NCI-H2029 treated with DMSO at 0.1 percent for 48 hours (cell line): ENCODE data around the gene GTPBP1.
A peak's percentile ranks its signal among the peaks of the same experiment; 100 is the strongest.

ENCODE experiments used
- DNase-seq: peaks from one replicate; lab custom pipeline; 2025; lab: John Stamatoyannopoulos, UW

The GTPBP1 gene

DNA sequence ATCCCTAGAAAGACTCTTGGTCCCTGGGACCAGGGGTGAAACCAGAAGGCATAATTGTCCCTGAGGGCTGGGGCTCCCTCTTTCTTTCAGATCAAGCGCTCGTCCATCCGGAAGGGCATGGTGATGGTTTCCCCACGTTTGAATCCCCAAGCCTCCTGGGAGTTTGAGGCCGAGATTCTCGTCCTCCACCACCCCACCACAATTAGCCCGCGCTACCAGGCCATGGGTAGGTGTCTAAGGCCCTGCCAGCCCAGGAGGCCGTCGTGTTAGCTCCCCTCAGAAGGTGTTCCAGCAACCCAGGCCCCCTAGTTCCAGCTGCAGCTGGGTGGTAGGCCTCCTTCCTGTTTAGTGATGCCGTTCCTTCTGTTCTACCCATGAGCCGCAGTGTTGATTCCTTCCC lies 21.4 kb downstream of the GTPBP1 start:
- no peak for DNase-seq

DNA sequence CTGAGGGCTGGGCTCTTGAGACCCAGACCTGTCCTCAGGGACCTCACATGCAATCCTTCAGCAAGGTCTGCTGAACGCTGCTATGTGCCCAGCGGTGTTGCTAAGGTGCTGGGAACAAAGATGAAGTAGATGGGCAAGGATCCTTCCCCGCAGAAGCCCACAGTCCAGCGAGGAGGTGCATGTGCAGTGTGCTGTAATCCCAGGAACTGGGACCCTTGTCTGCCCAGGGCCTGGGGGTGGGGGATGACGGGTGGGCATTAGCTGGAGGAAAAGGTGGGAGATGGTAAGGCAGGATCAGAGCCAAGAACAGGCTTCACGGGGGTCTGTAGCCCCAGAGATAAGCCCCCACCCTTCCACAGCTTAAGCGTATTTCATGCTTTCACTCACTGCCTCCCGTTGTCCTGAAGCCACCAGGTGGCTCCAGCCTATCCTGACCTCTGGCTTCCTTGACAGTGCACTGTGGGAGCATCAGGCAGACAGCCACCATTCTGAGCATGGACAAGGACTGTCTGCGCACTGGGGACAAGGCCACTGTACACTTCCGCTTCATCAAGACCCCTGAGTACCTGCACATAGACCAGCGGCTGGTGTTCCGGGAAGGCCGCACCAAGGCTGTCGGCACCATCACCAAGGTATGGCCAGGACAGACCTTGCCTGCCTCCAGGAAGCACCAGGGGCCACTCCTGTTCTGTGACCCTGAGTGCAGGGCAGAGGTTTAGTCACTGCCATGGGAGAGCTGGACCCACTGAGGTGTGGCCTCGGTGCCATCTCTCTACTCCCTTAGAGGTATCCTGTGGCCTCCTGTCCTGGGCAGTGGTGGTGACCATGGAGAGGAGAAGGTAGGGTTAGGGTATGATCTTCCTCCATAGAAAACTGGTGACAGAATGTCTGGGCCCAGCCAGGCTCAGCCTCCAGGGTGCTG lies 22.0 kb downstream of the GTPBP1 start:
- no peak for DNase-seq

DNA sequence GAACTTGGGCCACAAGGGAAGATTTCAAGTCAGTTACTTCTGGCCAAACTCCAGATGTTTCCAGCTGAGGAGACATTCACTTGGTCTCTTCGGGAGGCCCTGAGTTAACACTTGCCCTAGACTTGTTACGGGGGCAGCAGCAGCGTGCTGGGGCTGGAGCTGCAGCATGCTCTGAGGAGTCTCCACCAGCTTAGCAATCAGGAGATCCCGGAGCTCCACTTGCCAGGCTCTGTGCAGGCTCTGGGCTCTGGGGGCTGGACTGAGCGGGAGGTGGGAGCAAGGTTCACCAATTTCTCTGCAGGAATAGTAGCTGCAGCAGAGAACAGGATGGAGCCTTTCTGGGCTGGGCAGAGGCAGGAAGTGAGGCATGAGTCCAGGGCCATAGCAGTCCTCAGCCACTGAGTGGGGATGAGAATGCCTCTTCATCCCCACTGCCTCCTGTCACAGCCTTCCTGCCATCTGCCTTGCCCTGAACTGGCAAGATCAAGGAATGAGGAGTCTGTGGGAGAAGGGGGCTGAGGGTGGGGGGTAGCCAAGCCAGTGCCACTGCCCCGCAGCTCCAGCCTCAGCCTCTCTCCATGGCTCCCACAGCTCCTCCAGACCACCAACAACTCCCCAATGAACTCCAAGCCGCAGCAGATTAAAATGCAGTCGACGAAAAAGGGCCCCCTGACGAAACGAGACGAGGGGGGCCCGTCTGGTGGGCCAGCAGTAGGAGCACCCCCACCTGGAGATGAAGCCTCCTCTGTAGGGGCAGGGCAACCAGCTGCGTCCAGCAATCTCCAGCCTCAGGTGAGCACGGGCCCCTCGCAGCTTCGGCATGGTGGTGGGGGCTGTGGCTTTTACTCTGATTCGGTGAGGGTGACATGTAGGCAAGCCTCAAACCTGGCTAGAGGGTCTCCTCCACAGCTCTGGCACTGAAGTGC lies 23.4 kb downstream of the GTPBP1 start:
- DNase-seq: no peak

DNA sequence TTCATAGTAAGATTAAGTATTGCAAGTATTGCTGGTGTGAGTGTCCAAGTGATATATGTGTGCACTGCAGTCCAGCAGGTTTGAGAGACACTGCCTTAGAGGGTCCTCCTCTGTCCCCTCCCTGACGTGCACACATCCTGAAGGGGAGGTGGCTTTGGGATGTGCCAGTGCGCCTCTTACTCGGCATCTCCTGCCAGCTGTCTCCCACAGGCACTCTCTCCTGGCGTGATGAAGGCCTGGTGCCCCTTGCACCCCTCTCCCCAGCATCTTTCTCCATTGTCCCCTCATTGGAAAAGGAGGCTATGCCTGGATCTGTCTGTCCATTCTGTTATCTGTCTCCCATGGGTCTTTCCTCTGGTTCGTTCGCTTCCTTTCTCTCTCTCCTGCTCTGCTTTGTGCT lies 24.2 kb downstream of the GTPBP1 start:
- DNase-seq: no peak

DNA sequence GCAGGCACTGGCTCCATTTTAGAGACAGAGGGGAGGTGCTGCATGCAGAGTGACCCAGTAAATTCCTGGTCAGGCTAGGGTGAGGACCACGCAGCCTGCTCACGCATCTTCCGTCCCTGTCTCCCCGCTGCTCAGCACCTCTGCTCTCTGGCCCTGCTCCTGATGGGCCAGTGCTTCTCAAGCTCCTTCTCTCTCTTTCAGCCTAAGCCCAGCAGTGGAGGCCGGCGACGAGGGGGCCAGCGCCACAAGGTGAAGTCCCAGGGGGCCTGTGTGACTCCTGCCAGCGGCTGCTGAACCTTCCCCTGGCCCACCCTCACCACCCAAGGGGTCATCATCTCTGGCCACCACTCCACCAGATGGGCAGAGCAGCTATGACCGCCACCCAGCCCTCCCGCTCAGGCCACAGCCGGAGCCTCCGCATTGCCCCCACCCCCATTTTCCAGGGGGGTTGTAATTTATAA lies 24.7 kb downstream of the GTPBP1 start:
- no peak for DNase-seq

DNA sequence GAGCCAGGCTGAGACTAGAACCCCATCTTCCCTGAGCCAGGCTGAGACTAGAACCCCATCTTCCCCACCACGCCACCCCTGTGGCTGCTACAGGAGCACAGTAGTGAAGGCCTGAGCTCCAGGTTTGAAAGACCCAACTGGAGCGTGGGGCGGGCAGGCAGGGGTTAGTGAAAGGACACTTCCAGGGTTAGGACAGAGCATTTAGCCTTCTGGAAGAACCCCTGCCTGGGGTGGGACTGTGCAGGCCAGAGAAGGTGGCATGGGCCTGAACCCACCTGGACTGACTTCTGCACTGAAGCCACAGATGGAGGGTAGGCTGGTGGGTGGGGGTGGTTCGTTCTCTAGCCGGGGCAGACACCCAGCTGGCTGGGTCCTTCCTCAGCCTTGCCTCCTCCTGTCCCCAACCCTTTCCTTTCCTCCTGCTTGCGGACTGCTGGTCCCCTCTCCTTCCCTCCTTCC lies 26.0 kb downstream of the GTPBP1 start:
- no peak for DNase-seq

DNA sequence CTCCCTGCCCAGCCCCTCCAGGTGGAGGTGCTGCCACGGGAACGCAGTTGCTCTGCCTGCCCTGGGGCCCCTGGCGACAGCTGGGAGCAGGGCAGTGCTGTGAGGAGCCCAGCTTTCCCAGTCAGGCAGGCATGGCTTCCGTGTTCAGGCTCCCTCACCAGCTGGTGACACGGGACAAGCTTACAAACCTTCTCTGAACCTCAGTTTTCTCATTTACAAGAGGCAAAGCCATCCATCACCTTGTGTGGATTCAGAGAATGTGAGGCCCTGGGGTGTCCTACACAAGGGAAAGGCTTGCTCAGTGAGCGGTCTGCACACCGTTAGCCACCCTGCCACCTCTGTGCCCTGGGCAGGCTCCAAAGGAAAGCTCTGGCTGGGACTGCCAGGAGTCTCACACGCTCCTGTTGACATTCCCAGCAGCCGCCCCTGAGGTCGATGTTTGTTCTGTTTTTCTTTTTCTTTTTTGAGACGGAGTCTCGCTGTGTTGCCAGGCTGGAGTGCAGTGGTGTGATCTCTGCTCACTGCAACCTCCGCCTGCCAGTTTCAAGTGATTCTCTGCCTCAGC lies 26.6 kb downstream of the GTPBP1 start:
- DNase-seq: no peak

DNA sequence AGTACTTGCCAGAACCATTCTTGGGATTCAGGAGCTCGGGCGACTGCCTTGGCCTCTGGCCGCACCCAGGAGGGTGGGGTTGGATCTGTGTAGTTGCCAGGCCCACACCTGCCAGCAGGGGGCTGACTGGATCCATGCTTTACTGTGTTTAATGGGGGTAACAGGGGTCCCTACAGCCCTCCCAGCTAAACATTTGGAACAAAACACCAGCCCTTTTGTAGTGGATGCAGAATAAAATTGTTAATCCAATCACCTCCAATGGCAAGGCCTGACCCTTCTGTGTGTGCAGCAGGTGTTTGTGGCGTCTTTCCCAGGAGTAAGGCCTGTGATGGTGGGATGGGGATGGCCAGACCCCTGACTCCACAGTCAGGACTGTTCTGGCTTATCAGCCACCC lies 27.6 kb downstream of the GTPBP1 start:
- DNase-seq: no peak

DNA sequence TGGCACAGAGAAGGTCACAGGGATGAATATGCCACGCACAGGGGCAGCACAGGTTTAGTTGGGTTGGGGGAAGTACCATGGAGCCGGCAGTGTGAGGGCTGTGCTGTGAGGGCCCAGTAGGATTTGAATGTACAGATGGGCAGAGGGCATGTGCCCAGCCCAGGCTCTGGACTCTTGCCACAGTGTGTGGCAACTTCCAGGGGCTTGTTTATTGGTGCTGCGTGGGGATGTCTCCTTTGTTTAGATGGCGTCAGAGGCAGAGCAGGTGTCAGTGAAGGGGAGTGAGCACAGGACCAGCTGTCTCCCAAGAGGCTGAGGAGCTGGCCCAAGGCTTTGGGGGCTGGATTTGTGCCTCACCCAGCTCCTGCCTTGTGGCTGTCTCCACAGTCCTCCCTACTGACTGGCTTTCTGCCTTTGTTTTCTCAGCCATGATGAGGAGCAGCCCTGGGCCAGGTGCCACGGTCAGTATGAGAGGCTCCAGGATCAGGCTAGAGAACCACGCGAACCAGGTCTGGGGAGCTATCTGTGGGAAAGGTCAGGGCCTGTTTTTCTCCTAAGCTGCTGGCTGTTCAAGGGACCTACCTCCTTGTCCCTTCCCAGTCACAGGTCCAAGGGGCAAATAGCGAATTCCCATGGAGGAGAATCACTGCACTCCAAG lies 28.1 kb downstream of the GTPBP1 start:
- peak; percentile 83 for DNase-seq

DNA sequence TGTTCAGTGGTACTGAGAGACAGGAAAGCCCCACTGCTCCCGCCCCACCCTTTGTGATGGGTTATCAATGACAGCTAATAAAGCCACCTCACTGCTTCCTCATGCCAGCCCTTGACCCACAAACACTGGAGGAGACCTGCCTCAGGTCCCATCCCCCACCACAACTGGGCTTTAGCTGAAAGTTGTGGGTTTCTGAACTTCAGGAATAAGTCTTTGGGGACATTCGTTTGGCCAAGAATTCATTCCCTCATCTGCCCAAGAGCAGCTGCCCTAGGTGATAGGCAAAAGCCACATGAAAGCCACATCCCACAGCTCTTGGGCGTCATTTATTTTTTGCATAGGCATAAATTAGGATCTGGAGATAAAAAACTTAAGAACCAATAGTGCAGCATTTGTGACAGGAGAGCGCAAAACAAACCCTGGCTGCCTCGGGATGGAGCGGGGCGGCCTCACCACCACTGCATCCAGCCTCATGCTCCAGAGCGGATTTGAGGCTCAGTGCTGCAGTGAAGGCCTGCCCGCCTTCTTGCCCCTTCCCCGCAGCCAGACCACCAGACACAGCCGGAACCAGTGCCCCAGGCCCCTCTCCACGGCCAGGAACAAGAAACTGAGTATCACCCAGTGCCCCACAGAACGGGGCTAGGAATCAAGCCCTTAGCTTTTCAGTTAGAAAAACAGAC lies 28.8 kb downstream of the GTPBP1 start:
- no peak for DNase-seq

DNA sequence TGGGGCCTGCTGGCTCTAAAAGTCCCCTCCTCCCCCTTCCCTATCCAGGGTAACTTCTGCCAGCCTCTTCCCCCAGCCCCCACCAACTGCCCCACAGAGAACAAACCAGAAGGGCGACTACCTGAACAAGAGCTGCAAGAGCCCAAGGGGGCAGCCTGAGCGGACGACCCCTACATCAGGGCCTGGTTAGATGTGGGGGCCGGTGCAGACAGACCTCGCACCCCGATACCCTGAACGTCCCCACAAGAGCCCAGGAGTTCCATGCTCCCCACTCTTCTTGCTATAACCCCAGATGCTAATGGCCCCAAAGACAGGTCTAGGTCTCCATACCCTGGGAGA lies 29.4 kb downstream of the GTPBP1 start:
- no peak for DNase-seq

DNA sequence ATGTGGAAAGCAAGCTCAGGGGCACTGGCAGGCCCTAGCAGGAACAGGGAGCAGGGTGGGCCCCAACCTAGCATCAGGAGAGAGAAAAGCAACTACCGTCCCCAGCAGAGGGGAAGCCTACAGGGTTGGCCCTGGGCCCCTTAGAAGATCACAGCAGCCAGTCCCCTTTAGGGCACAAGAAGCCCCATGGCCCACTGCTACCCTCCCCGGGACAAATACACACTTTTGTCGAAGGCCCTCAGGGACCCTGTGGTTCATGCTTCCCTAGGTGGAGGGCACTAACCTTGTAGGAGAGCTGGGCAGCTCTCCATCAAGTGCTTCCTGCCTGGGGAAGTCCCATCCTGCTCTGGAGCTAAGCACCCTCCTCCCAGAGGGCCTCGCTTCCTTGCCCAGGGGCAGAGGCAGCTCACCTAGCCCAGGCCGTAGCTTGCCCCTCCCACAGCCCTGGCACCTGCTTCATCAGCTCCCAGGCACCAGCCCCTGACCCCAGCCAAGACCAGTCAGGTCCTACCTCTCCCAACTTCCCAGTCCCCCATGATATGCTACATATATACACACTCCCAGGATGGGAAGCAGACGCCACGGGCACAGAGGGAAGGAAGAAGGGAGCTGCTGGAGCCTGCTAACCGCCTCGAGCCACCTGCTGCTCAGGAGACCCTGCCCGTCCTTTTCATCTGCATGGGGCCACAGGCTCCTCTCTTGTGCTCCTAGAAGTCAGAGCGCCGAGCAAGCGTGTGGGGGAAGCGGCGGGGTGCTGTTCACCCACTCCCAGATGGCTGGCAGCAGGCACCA lies 29.9 kb downstream of the GTPBP1 start:
- DNase-seq: no peak

DNA sequence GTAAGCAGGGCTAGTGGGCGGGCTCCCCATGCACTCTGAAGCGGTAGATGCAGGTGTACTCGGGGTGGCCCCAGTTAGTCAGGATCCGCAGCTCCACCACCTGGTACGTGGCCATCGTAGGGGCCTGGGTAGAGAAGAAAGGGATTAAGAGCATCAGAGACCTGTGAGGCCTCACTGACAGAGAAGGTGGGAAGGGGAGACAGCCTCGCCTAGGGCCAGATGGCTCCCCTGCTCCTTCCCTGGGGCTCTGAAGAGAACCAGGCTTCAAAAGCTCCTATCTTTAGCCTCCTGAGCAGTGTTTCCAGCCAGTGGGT lies 30.5 kb downstream of the GTPBP1 start:
- no peak for DNase-seq

DNA sequence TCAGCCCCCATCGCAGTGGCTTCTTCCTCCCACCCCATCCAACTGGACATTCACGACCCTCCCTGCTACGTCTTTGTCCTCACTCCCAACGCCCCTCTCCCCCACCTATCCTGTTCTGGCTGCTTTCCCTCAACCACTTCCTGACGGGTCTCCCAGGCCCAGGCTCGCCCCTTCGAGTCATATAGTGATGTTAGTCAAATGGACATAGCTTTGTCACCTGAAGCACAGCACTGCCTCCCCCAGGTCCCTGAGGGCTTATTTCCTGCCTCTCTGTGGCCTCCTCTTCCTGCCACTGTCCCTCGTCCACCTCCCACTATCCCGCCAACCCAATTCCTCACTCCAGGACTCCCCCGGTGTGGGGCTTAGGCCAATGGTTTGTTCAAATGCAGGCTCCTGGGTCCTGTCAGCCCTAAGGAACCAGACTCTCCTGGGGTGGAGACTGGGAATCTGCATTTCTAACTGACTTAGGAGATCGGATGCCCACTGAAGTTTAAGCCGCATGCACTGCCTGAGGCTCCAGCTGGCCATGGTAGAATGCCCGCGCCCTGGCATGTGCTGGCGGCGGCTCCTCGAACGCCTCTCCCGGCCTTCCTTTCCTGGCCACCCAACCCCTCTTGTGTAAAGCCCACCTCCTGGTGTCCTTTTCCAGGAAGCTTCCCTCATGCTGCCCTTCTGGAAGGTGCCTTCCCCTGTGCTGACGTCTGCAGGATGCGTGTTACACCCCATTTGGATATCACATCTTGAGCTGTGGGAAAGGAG lies 31.7 kb downstream of the GTPBP1 start:
- DNase-seq: no peak

DNA sequence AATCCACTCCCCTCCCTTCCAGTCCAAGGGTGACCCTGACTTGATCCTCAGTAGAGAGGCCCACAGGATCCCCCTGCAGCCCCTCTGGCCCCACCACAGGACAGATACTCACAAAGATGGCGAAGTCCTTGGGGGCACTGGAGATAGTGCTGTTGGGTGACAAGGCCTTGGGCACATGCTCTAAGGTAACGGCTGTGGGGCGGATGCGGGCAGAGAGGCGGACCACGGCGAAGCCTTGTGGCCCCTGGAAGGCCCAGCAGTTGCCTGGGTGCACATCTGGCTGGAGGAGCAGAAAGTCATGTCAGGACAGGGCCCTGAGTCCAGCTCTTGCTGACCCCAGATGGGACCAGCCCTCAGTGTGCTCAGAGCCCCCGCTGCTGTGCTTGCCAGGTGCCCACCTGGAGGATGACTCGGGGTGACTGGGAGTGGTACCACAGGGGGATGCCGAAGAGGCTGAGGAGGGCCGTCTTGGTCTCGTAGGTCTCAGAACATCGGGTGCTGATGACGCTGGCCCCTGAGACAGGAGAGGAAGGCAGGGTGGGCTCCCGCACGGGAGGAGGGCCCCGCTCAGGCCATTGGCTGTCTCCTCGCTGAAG lies 32.8 kb downstream of the GTPBP1 start:
- DNase-seq: no peak

DNA sequence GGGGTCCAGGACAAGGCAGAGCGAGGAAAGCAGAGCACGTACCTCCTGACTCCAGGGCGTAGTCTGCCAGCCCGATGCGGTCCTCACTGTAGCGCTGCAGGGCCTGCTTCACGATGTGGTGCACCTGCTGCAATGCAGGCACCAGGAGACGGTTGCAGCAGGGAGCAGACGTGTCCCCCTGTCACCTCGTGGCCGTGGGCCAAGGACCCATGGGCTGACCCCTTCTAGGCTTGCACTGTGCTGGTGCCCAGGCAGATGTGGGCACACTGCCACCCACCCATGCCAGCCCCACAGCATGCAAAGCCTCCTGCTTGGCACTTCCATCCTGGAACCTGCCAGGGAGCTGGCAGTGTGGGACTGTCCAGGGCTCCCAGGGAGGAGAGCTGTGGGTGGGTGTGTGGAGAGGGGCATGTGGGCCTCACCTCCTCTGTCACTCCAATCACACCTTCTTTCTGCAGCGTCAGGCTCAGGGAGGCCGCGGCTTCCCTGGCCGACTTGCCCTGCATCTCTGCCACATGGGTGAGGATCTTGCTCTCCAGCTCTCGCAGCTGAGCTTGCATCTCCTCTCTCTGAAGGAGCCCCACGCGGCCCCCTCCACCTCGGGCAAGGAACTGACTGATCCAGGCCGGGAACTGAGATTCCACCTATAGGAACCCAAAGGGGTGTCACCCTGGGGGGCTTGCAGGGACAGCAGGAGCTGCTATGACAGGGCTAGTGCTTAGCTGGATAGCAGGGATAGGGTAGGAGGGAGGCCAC lies 33.7 kb downstream of the GTPBP1 start:
- DNase-seq: no peak

DNA sequence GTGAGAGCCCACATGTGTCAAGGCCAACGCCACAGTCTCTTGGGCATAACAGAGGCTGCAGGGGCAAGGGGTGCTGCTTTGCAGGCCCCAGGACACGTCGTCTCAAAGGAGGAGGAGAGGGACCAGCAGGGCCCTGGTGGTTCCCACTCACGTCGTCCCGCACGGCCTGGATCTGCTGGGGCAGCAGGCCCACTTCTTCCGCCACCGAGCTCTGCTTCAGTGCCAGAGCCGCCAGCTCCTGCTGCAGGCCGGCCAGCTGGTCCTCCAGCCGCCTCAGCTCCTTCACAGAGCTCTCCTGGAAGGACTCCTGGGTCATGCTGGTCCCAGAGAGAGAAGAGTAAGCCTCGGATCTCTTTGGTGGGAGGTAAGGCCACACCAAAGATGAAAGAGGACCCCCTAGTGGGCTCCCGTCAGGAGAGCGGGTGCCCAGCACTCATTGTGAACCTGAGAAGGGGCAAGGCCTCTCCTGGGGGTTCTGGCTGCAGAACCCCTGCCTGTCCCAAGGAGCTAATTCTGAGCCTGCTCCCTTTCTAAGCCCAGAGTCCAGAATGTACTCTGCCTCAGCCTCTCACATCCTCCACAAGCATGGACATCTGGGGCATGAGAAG lies 34.5 kb downstream of the GTPBP1 start:
- DNase-seq: no peak

DNA sequence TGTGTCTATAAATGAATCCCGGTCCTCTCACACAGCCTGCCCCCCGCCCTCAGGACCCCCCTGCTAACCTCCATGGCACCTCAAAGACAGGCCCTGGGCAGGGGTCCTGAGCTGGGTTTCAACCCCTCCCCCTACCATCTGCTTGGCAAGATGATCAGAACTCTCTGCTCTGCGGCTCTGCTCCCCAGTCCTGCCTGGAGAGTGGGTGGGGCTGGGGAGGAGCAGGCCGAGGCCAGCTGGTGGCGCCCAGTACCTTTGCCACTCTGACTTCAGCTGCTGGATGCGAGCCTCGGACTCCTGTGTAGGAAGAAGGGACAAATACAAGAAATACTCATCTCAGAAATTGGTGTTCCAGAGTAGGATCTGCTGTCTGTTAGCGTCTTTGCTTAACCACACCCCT lies 35.0 kb downstream of the GTPBP1 start:
- DNase-seq: no peak
